ENCODE data around the gene WNT6. TPM values are rescaled to one million over a fixed set of nuclear protein-coding genes. Genes with fewer than 3 reads are reported as not detected.

The WNT6 gene
- total RNA-seq, 1 experiment from 2014 or later: 7.8 TPM

- H3K9me3 ChIP-seq (ENCODE audit: low read length): no peaks in the 10 kb centered on the region
- H3K36me3 ChIP-seq (ENCODE audit: insufficient read depth, low read length): no peaks in the 10 kb centered on the region
- H2AFZ ChIP-seq (ENCODE audit: low read length): no peak overlapping the region
- no peak overlapping the region for H3K4me2 ChIP-seq (ENCODE audit: low read depth, low read length, poor library complexity, severe bottlenecking)
- no peak overlapping the region for H3K9ac ChIP-seq (ENCODE audit: low read length)
- no peaks in the 10 kb centered on the region for H4K20me1 ChIP-seq (ENCODE audit: insufficient read depth, low read depth, low read length)
- no peaks in the 10 kb centered on the region for H3K27me3 ChIP-seq (ENCODE audit: low read length)
- no peaks in the 10 kb centered on the region for H3K79me2 ChIP-seq (ENCODE audit: low read length)
- no peaks in the 10 kb centered on the region for H3K9me2 ChIP-seq (replicated peaks; ENCODE audit: insufficient read depth, low read length)
- no peaks in the 10 kb centered on the region; the same call in 1 of the 2 replicates for H3K4me1 ChIP-seq (ENCODE audit: low read length)
- DNase-seq: no peak
- no peak overlapping the region for H3K4me3 ChIP-seq (ENCODE audit: low read length)
- no peak overlapping the region for H3K27ac ChIP-seq (ENCODE audit: low read length)
Measured at GRCh38 chr2:218826791-218827190, 32.8 kb upstream of the WNT6 start.

- no peaks in the 10 kb centered on the region for H3K9me3 ChIP-seq (ENCODE audit: low read length)
- no peak overlapping the region for H3K4me2 ChIP-seq (ENCODE audit: low read depth, low read length, poor library complexity, severe bottlenecking)
- H3K27ac ChIP-seq (ENCODE audit: low read length): no peak overlapping the region
- H3K36me3 ChIP-seq (ENCODE audit: insufficient read depth, low read length): no peaks in the 10 kb centered on the region
- no peaks in the 10 kb centered on the region for H3K9me2 ChIP-seq (replicated peaks; ENCODE audit: insufficient read depth, low read length)
- no peaks in the 10 kb centered on the region; the same call in 1 of the 2 replicates for H3K4me1 ChIP-seq (ENCODE audit: low read length)
- H4K20me1 ChIP-seq (ENCODE audit: insufficient read depth, low read depth, low read length): no peaks in the 10 kb centered on the region
- H3K4me3 ChIP-seq (ENCODE audit: low read length): no peak overlapping the region
- no peak for DNase-seq
- no peaks in the 10 kb centered on the region for H3K27me3 ChIP-seq (ENCODE audit: low read length)
- H3K79me2 ChIP-seq (ENCODE audit: low read length): no peaks in the 10 kb centered on the region
- no peak overlapping the region for H2AFZ ChIP-seq (ENCODE audit: low read length)
- no peak overlapping the region for H3K9ac ChIP-seq (ENCODE audit: low read length)
Measured at GRCh38 chr2:218827701-218828476, 31.7 kb upstream of the WNT6 start.

GRCh38 chr2:218828477-218828778 is 31.2 kb upstream of the WNT6 start:
- no peak overlapping the region for H3K27ac ChIP-seq (ENCODE audit: low read length)
- no peak overlapping the region for H3K4me3 ChIP-seq (ENCODE audit: low read length)
- H3K9ac ChIP-seq (ENCODE audit: low read length): no peak overlapping the region
- DNase-seq: no peak
- no peak overlapping the region for H2AFZ ChIP-seq (ENCODE audit: low read length)
- no peak overlapping the region for H3K4me2 ChIP-seq (ENCODE audit: low read depth, low read length, poor library complexity, severe bottlenecking)
- H3K36me3 ChIP-seq (ENCODE audit: insufficient read depth, low read length): no peaks in the 10 kb centered on the region
- no peaks in the 10 kb centered on the region for H4K20me1 ChIP-seq (ENCODE audit: insufficient read depth, low read depth, low read length)
- H3K4me1 ChIP-seq (ENCODE audit: low read length): no peaks in the 10 kb centered on the region; the same call in 1 of the 2 replicates
- no peaks in the 10 kb centered on the region for H3K9me2 ChIP-seq (replicated peaks; ENCODE audit: insufficient read depth, low read length)
- no peaks in the 10 kb centered on the region for H3K79me2 ChIP-seq (ENCODE audit: low read length)
- H3K9me3 ChIP-seq (ENCODE audit: low read length): no peaks in the 10 kb centered on the region
- H3K27me3 ChIP-seq (ENCODE audit: low read length): no peaks in the 10 kb centered on the region

GRCh38 chr2:218829868-218830451 is 29.6 kb upstream of the WNT6 start:
- no peaks in the 10 kb centered on the region for H3K9me2 ChIP-seq (replicated peaks; ENCODE audit: insufficient read depth, low read length)
- no peak for DNase-seq

GRCh38 chr2:218830526-218831306 is 28.9 kb upstream of the WNT6 start:
- no peaks in the 10 kb centered on the region for H3K27me3 ChIP-seq (ENCODE audit: low read length)
- H3K4me1 ChIP-seq (ENCODE audit: low read length): no peaks in the 10 kb centered on the region; the same call in 1 of the 2 replicates
- no peaks in the 10 kb centered on the region for H3K9me3 ChIP-seq (ENCODE audit: low read length)
- H3K9ac ChIP-seq (ENCODE audit: low read length): no peak overlapping the region
- no peaks in the 10 kb centered on the region for H4K20me1 ChIP-seq (ENCODE audit: insufficient read depth, low read depth, low read length)
- no peak overlapping the region for H2AFZ ChIP-seq (ENCODE audit: low read length)
- no peaks in the 10 kb centered on the region for H3K9me2 ChIP-seq (replicated peaks; ENCODE audit: insufficient read depth, low read length)
- no peak overlapping the region for H3K27ac ChIP-seq (ENCODE audit: low read length)
- no peaks in the 10 kb centered on the region for H3K79me2 ChIP-seq (ENCODE audit: low read length)
- H3K4me3 ChIP-seq (ENCODE audit: low read length): no peak overlapping the region
- H3K4me2 ChIP-seq (ENCODE audit: low read depth, low read length, poor library complexity, severe bottlenecking): no peak overlapping the region
- no peaks in the 10 kb centered on the region for H3K36me3 ChIP-seq (ENCODE audit: insufficient read depth, low read length)
- no peak for DNase-seq

More at GRCh38 chr2:218829868-218830451, 29.6 kb upstream of the WNT6 start:
- Histone ChIP-seq H3K4me2 (ENCODE audit: low read depth, low read length, poor library complexity, severe bottlenecking) (no peak overlapping the region), H3K36me3 (ENCODE audit: insufficient read depth, low read length) (no peaks in the 10 kb centered on the region), H3K27me3 (ENCODE audit: low read length) (no peaks in the 10 kb centered on the region), H3K4me1 (ENCODE audit: low read length) (no peaks in the 10 kb centered on the region; the same call in 1 of the 2 replicates), H4K20me1 (ENCODE audit: insufficient read depth, low read depth, low read length) (no peaks in the 10 kb centered on the region), H3K4me3 (ENCODE audit: low read length) (no peak overlapping the region), H3K27ac (ENCODE audit: low read length) (no peak overlapping the region), H2AFZ (ENCODE audit: low read length) (no peak overlapping the region), H3K79me2 (ENCODE audit: low read length) (no peaks in the 10 kb centered on the region), H3K9me3 (ENCODE audit: low read length) (no peaks in the 10 kb centered on the region), H3K9ac (ENCODE audit: low read length) (no peak overlapping the region)

GRCh38 chr2:218831378-218831990 is 28.1 kb upstream of the WNT6 start, which contains the start of gene PRKAG3:
Gene PRKAG3 (minus strand): TSS chr2:218831803.
- no peak within 1 kb of the TSS for H2AFZ ChIP-seq (ENCODE audit: low read length)

GRCh38 chr2:218832081-218832480 is 27.5 kb upstream of the WNT6 start:
- no peak overlapping the region for H3K4me2 ChIP-seq (ENCODE audit: low read depth, low read length, poor library complexity, severe bottlenecking)
- H3K9ac ChIP-seq (ENCODE audit: low read length): no peak overlapping the region
- no peak overlapping the region for H2AFZ ChIP-seq (ENCODE audit: low read length)
- no peaks in the 10 kb centered on the region for H3K9me3 ChIP-seq (ENCODE audit: low read length)
- no peaks in the 10 kb centered on the region for H3K4me1 ChIP-seq (ENCODE audit: low read length)
- DNase-seq: no peak
- H4K20me1 ChIP-seq (ENCODE audit: insufficient read depth, low read depth, low read length): no peaks in the 10 kb centered on the region
- no peak overlapping the region for H3K27ac ChIP-seq (ENCODE audit: low read length)
- H3K79me2 ChIP-seq (ENCODE audit: low read length): no peaks in the 10 kb centered on the region
- no peaks in the 10 kb centered on the region for H3K9me2 ChIP-seq (replicated peaks; ENCODE audit: insufficient read depth, low read length)
- H3K36me3 ChIP-seq (ENCODE audit: insufficient read depth, low read length): no peaks in the 10 kb centered on the region
- H3K27me3 ChIP-seq (ENCODE audit: low read length): no peaks in the 10 kb centered on the region
- H3K4me3 ChIP-seq (ENCODE audit: low read length): no peak overlapping the region

More at GRCh38 chr2:218831378-218831990, 28.1 kb upstream of the WNT6 start, which contains the start of gene PRKAG3:
- no peak within 1 kb of the TSS for H3K9ac ChIP-seq (ENCODE audit: low read length)
- no peaks in the 10 kb centered on the region; the same call in 1 of the 2 replicates for H3K4me1 ChIP-seq (ENCODE audit: low read length)
- DNase-seq: no peak
- no peak within 1 kb of the TSS for H3K4me2 ChIP-seq (ENCODE audit: low read depth, low read length, poor library complexity, severe bottlenecking)
- H3K4me3 ChIP-seq (ENCODE audit: low read length): no peak within 1 kb of the TSS
- H3K27me3 ChIP-seq (ENCODE audit: low read length): no peaks in the 10 kb centered on the region
- no peak within 1 kb of the TSS for H3K27ac ChIP-seq (ENCODE audit: low read length)
- H3K79me2 ChIP-seq (ENCODE audit: low read length): no peaks in the 10 kb centered on the region
- H3K9me3 ChIP-seq (ENCODE audit: low read length): no peaks in the 10 kb centered on the region
- H4K20me1 ChIP-seq (ENCODE audit: insufficient read depth, low read depth, low read length): no peaks in the 10 kb centered on the region
- no peaks in the 10 kb centered on the region for H3K9me2 ChIP-seq (replicated peaks; ENCODE audit: insufficient read depth, low read length)
- no peaks in the 10 kb centered on the region for H3K36me3 ChIP-seq (ENCODE audit: insufficient read depth, low read length)

- Histone ChIP-seq H3K9ac (ENCODE audit: low read length) (no peak overlapping the region), H3K79me2 (ENCODE audit: low read length) (no peaks in the 10 kb centered on the region), H3K9me3 (ENCODE audit: low read length) (no peaks in the 10 kb centered on the region), H2AFZ (ENCODE audit: low read length) (no peak overlapping the region), H3K9me2 (replicated peaks; ENCODE audit: insufficient read depth, low read length) (no peaks in the 10 kb centered on the region), H3K36me3 (ENCODE audit: insufficient read depth, low read length) (no peaks in the 10 kb centered on the region), H3K4me3 (ENCODE audit: low read length) (no peak overlapping the region), H3K27ac (ENCODE audit: low read length) (no peak overlapping the region), H3K27me3 (ENCODE audit: low read length) (no peaks in the 10 kb centered on the region), H3K4me2 (ENCODE audit: low read depth, low read length, poor library complexity, severe bottlenecking) (no peak overlapping the region), H3K4me1 (ENCODE audit: low read length) (no peaks in the 10 kb centered on the region), H4K20me1 (ENCODE audit: insufficient read depth, low read depth, low read length) (no peaks in the 10 kb centered on the region)
- no peak for DNase-seq
Measured at GRCh38 chr2:218832520-218832919, 27.1 kb upstream of the WNT6 start.
